ENCODE measurements around the gene IRF2.
A peak's percentile ranks its signal among the peaks of the same experiment; 100 is the strongest.

Gene IRF2

GRCh38 chr4:184475096-184475461, 729 bp upstream of the IRF2 start:
- no peak for DNase-seq (ENCODE audit: extremely low read depth, insufficient read length)
- Histone ChIP-seq H3K36me3 (ENCODE audit: control insufficient read depth, insufficient read depth, low read length) (no peaks in the 10 kb centered on the region), H3K4me3 (replicated peaks; ENCODE audit: low read depth, low read length) (peak overlapping the region; percentile 84), H3K27me3 (replicated peaks; ENCODE audit: control insufficient read depth, insufficient read depth, low read length) (no peaks in the 10 kb centered on the region)
- TF ChIP-seq, protein P1, sequence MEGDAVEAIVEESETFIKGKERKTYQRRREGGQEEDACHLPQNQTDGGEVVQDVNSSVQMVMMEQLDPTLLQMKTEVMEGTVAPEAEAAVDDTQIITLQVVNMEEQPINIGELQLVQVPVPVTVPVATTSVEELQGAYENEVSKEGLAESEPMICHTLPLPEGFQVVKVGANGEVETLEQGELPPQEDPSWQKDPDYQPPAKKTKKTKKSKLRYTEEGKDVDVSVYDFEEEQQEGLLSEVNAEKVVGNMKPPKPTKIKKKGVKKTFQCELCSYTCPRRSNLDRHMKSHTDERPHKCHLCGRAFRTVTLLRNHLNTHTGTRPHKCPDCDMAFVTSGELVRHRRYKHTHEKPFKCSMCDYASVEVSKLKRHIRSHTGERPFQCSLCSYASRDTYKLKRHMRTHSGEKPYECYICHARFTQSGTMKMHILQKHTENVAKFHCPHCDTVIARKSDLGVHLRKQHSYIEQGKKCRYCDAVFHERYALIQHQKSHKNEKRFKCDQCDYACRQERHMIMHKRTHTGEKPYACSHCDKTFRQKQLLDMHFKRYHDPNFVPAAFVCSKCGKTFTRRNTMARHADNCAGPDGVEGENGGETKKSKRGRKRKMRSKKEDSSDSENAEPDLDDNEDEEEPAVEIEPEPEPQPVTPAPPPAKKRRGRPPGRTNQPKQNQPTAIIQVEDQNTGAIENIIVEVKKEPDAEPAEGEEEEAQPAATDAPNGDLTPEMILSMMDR (IDR thresholded peaks at IDR 0.05; ENCODE audit: insufficient read depth, low read length, poor library complexity, severe bottlenecking): no peak

GRCh38 chr4:184473499-184474262, 669 bp downstream of the IRF2 start:
- DNase-seq (ENCODE audit: extremely low read depth, insufficient read length): peak; percentile 68
- TF ChIP-seq, protein P1 (IDR thresholded peaks at IDR 0.05; ENCODE audit: insufficient read depth, low read length, poor library complexity, severe bottlenecking): no peak
- H3K36me3 ChIP-seq (ENCODE audit: control insufficient read depth, insufficient read depth, low read length): no peaks in the 10 kb centered on the region
- H3K27me3 ChIP-seq (replicated peaks; ENCODE audit: control insufficient read depth, insufficient read depth, low read length): no peaks in the 10 kb centered on the region
- H3K4me3 ChIP-seq (replicated peaks; ENCODE audit: low read depth, low read length): peak overlapping the region; percentile 79

DNA sequence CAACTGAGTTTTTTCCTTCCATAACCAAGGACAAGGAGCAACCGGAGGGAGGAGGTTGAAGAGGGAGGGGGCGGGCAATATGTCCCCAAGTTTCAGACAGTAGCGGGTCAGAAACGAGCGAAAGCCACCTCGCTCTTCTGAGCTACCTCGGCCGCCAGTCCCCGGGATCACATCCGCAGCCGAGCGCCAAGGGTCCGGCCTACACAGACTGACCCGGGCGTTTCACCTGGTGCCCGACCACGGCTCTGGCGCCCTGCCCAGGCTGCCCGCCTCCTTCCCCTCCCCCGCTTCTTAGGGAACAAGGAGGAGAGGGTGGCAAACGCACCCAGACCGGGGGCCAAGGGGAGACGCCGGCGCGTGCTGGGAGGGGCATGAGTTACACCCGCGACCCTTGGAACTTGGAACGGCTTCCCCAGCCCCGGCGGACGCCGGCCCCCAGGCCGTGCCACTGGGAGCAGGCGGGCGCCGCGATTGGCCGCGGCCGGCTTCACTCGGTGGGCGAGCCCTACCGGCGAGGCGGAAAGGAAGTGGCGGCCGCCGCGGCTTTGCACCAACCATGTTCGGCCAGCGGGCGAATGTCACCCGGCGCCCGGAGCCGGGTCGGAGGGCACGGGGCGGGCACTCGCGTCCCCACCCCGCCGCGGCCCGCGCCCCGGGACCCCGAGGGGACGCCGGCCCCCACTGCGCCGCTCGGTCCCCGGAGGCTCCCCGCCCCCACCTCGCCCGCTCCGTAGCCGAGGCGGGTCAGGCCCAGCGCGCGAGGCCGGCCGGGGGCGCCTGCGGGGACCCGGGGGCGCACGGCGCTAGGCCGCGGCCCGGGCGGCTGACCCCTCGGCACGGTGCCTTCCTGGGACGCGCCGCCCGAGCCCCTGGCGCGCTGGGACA, 1.5 kb downstream of the IRF2 start:
- H3K36me3 ChIP-seq (ENCODE audit: control insufficient read depth, insufficient read depth, low read length): no peaks in the 10 kb centered on the region
- no peaks in the 10 kb centered on the region for H3K27me3 ChIP-seq (replicated peaks; ENCODE audit: control insufficient read depth, insufficient read depth, low read length)
- peak; percentile 83 for DNase-seq (ENCODE audit: extremely low read depth, insufficient read length)
- H3K4me3 ChIP-seq (replicated peaks; ENCODE audit: low read depth, low read length): peak overlapping the region; percentile 79
- TF ChIP-seq, protein P1 (IDR thresholded peaks at IDR 0.05; ENCODE audit: insufficient read depth, low read length, poor library complexity, severe bottlenecking): no peak

- Histone ChIP-seq H3K27me3 (replicated peaks; ENCODE audit: control insufficient read depth, insufficient read depth, low read length) (no peaks in the 10 kb centered on the region), H3K36me3 (ENCODE audit: control insufficient read depth, insufficient read depth, low read length) (no peaks in the 10 kb centered on the region), H3K4me3 (replicated peaks; ENCODE audit: low read depth, low read length) (peak overlapping the region; percentile 79)
- no peak for DNase-seq (ENCODE audit: extremely low read depth, insufficient read length)
- TF ChIP-seq, protein P1 (IDR thresholded peaks at IDR 0.05; ENCODE audit: insufficient read depth, low read length, poor library complexity, severe bottlenecking): no peak
Observed at GRCh38 chr4:184471881-184472613, 2.3 kb downstream of the IRF2 start.

DNA sequence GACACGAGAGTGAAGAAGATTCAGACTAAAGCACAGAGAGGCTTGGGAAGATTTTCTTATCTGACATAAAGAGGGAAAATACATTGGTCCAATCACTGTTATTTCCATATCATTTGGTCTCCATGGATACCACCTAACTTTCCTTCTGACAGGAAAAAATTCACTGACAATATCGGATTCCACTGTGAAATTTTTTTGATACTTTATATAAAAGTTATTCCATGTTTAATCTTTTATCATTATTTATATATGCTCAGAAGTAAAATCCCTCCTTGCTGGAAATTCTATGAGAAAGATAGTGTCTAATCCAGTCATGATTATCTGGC, 3.6 kb downstream of the IRF2 start:
- no peaks in the 10 kb centered on the region; the same call in 1 of the 2 replicates for H3K36me3 ChIP-seq (ENCODE audit: control insufficient read depth, insufficient read depth, low read length)
- TF ChIP-seq, protein P1 (IDR thresholded peaks at IDR 0.05; ENCODE audit: insufficient read depth, low read length, poor library complexity, severe bottlenecking): no peak
- peak overlapping the region; percentile 34 for H3K4me3 ChIP-seq (replicated peaks; ENCODE audit: low read depth, low read length)
- DNase-seq (ENCODE audit: extremely low read depth, insufficient read length): no peak
- H3K27me3 ChIP-seq (replicated peaks; ENCODE audit: control insufficient read depth, insufficient read depth, low read length): no peaks in the 10 kb centered on the region

Measured in GM06990 (cell line).